HL-60 (cell line): ENCODE data around the gene ADNP.
A peak's percentile ranks its signal among the peaks of the same experiment; 100 is the strongest.

Experiments
- DNase-seq, 2 experiments: peaks; one replicate each; pipeline ENCODE4 v3.0.0-alpha.2; 2010 to 2020; ENCODE audit warnings: low read depth in 1 of 2, low spot score in 1 of 2
- H3K27ac ChIP-seq: fragments of 250-450 bp; sonication (Bioruptor Pico); replicated peaks from 2 replicates; pipeline ENCODE4 v1.5.1; 2020; ENCODE audit warnings: mild to moderate bottlenecking, moderate library complexity
- H3K27me3 ChIP-seq: fragments of 250-450 bp; sonication (Bioruptor Pico); 2 replicates; pipeline ENCODE4 v1.5.1; 2021; ENCODE audit warnings: mild to moderate bottlenecking, moderate library complexity; ENCODE audit not compliant: insufficient read depth, poor library complexity, severe bottlenecking
- H3K4me3 ChIP-seq: replicated peaks from 2 replicates; pipeline ENCODE4 v1.5.1; 2011; ENCODE audit warnings: mild to moderate bottlenecking, control low read depth, low read length; ENCODE audit not compliant: insufficient read depth
- GABPA ChIP-seq: IDR thresholded peaks from 2 replicates; pipeline ENCODE4 v1.6.1; 2012; ENCODE audit warnings: low read depth
- POLR2AphosphoS5 ChIP-seq: IDR thresholded peaks from 2 replicates; pipeline ENCODE4 v1.6.1; 2012; ENCODE audit warnings: low read depth
- REST ChIP-seq: IDR thresholded peaks from 2 replicates; pipeline ENCODE4 v1.6.1; 2012; ENCODE audit warnings: low read depth; ENCODE audit not compliant: insufficient replicate concordance
- SPI1 ChIP-seq: IDR thresholded peaks from 2 replicates; pipeline ENCODE4 v1.6.1; 2012; ENCODE audit warnings: low read depth, mild to moderate bottlenecking, borderline replicate concordance
- TF ChIP-seq, protein P1 (sequence below): IDR thresholded peaks from one replicate; pipeline ENCODE4 v1.5.1; 2011; ENCODE audit warnings: low read length, control low read depth, inconsistent platforms; ENCODE audit not compliant: insufficient read depth

Gene ADNP

GRCh38 chr20:50957276-50957675, 26.0 kb upstream of the ADNP start:
- TF ChIP-seq REST: no peak
- TF ChIP-seq SPI1: no peak
- no peak for TF ChIP-seq GABPA
- TF ChIP-seq, protein P1, sequence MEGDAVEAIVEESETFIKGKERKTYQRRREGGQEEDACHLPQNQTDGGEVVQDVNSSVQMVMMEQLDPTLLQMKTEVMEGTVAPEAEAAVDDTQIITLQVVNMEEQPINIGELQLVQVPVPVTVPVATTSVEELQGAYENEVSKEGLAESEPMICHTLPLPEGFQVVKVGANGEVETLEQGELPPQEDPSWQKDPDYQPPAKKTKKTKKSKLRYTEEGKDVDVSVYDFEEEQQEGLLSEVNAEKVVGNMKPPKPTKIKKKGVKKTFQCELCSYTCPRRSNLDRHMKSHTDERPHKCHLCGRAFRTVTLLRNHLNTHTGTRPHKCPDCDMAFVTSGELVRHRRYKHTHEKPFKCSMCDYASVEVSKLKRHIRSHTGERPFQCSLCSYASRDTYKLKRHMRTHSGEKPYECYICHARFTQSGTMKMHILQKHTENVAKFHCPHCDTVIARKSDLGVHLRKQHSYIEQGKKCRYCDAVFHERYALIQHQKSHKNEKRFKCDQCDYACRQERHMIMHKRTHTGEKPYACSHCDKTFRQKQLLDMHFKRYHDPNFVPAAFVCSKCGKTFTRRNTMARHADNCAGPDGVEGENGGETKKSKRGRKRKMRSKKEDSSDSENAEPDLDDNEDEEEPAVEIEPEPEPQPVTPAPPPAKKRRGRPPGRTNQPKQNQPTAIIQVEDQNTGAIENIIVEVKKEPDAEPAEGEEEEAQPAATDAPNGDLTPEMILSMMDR: no peak
- TF ChIP-seq POLR2AphosphoS5: no peak
- peak overlapping the region; percentile 98 for H3K27ac ChIP-seq
- peak in 1 of 2 experiments; percentile 54 for DNase-seq
- H3K4me3 ChIP-seq: peak overlapping the region; percentile 98
- H3K27me3 ChIP-seq: no peaks in the 10 kb centered on the region

GRCh38 chr20:50953821-50954220, 22.6 kb upstream of the ADNP start:
- TF ChIP-seq, protein P1: no peak
- TF ChIP-seq GABPA: no peak
- TF ChIP-seq POLR2AphosphoS5: no peak
- TF ChIP-seq SPI1: no peak
- TF ChIP-seq REST: no peak
- DNase-seq: no peak
- H3K4me3 ChIP-seq: no peak overlapping the region
- no peak overlapping the region for H3K27ac ChIP-seq
- no peaks in the 10 kb centered on the region for H3K27me3 ChIP-seq

DNA sequence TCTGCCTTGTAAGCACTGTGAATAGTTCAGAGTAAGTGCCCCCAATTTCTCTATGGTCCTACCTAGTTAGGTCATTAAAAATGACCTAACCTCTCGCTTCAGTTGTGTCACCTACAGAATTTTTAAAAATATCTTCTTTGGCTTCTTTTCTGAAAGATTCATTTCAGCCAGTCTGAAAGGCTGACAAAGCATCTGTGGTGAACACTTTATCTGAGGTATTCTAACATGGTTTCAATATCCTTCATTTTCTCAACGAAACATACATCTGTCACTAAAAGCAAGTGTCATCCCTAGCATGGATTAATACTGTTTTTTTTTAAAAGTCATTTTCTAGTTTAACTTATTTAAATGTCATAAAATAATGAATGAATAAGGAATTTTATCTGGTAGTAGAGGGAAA, 22.0 kb upstream of the ADNP start:
- no peak overlapping the region for H3K27ac ChIP-seq
- no peak for TF ChIP-seq POLR2AphosphoS5
- TF ChIP-seq, protein P1: no peak
- TF ChIP-seq REST: no peak
- TF ChIP-seq SPI1: no peak
- TF ChIP-seq GABPA: no peak
- DNase-seq: no peak

More for the DNA sequence above, 22.0 kb upstream of the ADNP start:
- H3K27me3 ChIP-seq: no peaks in the 10 kb centered on the region
- no peak overlapping the region for H3K4me3 ChIP-seq
